OCI-LY3 (cell line): Measurements from ENCODE around the gene TADA3.

Experiments
- EZH2phosphoT487 ChIP-seq: fragments of 200-600 bp; shearing (Covaris generic); IDR thresholded peaks from 2 replicates; pipeline ENCODE4 v1.6.1; 2018; ENCODE audit warnings: antibody characterized with exemption, mixed run types, low read depth
- TF ChIP-seq, protein P1 (sequence below): fragments of 200-600, 300-600 bp; sonication (generic); IDR thresholded peaks from 2 replicates; pipeline ENCODE4 v1.5.1; 2014; ENCODE audit warnings: antibody characterized with exemption, low read length, low read depth

DNA sequence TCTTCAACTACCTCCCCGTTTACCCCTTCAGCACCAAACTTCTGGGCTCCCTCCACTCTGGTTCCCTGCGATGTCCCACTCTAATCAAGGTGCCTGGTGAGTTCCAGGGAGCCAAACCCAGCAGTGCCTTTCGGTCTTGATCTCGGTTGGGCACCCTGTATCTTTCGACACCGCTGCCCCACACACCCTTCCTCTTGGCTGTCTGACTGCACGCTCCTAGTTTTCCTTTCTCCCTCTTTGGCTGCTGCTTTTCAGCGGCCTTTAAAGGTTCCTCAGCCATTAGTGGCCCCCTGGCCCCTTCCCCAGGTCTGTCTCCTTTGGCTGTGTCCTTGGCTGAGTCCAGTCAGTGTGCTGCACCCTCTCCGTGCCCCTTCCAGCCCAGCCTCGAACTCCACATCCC, 18.6 kb upstream of the TADA3 start:
- no peak for TF ChIP-seq EZH2phosphoT487
- TF ChIP-seq, protein P1, sequence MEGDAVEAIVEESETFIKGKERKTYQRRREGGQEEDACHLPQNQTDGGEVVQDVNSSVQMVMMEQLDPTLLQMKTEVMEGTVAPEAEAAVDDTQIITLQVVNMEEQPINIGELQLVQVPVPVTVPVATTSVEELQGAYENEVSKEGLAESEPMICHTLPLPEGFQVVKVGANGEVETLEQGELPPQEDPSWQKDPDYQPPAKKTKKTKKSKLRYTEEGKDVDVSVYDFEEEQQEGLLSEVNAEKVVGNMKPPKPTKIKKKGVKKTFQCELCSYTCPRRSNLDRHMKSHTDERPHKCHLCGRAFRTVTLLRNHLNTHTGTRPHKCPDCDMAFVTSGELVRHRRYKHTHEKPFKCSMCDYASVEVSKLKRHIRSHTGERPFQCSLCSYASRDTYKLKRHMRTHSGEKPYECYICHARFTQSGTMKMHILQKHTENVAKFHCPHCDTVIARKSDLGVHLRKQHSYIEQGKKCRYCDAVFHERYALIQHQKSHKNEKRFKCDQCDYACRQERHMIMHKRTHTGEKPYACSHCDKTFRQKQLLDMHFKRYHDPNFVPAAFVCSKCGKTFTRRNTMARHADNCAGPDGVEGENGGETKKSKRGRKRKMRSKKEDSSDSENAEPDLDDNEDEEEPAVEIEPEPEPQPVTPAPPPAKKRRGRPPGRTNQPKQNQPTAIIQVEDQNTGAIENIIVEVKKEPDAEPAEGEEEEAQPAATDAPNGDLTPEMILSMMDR, result no peak
